SK-N-SH (cell line): ENCODE results near the gene RGS4. TPM values are rescaled to one million over a fixed set of nuclear protein-coding genes. Genes with fewer than 3 reads are reported as not detected.
A peak's percentile ranks its signal among the peaks of the same experiment; 100 is the strongest.

Source experiments
- CTCF ChIA-PET: fragments of 300-600, 350-600 bp; formaldehyde crosslinking; extraction: SDS; loops from one replicate; lab custom pipeline; 2021; lab: Yijun Ruan, JAX
- POLR2A ChIA-PET: fragments of 350-600 bp; sonication (Branson Sonifier 250); formaldehyde crosslinking; extraction: SDS; loops from one replicate; lab custom pipeline; 2020; ENCODE audit warnings: antibody characterized with exemption, inconsistent platforms; lab: Yijun Ruan, JAX
- DNase-seq: peaks from one replicate; pipeline ENCODE4 v3.0.0; 2012
- H2AFZ ChIP-seq: fragments of 200-600 bp; sonication (generic); 2 replicates; pipeline ENCODE4 v1.8.1; 2016; ENCODE audit warnings: antibody characterized with exemption, mild to moderate bottlenecking, low read depth
- H3F3A ChIP-seq: fragments of 200-600 bp; sonication (generic); replicated peaks from 2 replicates; pipeline ENCODE3; 2016; ENCODE audit warnings: antibody characterized with exemption, mild to moderate bottlenecking; ENCODE audit not compliant: insufficient read depth
- H3K27ac ChIP-seq, 2 experiments: fragments of 200-500 bp in 1 of 2; fragments of 200-600 bp in 1 of 2; sonication (Bioruptor generic) in 1 of 2; sonication (generic), shearing (Covaris generic) in 1 of 2; 2 replicates each; pipeline versions ENCODE4 v1.5.1 to v1.6.1; 2014 to 2016; ENCODE audit warnings: low read depth in 2 of 2, inconsistent platforms in 1 of 2, low read length in 1 of 2, mild to moderate bottlenecking in 1 of 2, mixed read lengths in 1 of 2
- H3K27me3 ChIP-seq: fragments of 200-600 bp; sonication (generic), shearing (Covaris generic); 2 replicates; pipeline ENCODE4 v1.6.1; 2016; ENCODE audit warnings: mixed run types; ENCODE audit not compliant: insufficient read depth
- H3K36me3 ChIP-seq, 2 experiments: fragments of 200-500 bp in 1 of 2; fragments of 200-600 bp in 1 of 2; sonication (Bioruptor generic) in 1 of 2; sonication (generic) in 1 of 2; replicated peaks in 1 of 2; 2 replicates each; pipeline versions ENCODE3 to v1.5.1; 2014 to 2016; ENCODE audit warnings: low read length in 1 of 2, mild to moderate bottlenecking in 1 of 2; ENCODE audit not compliant: insufficient read depth in 2 of 2, control insufficient read depth in 1 of 2
- H3K4me1 ChIP-seq, 2 experiments: fragments of 200-500 bp in 1 of 2; fragments of 200-600 bp in 1 of 2; sonication (Bioruptor generic) in 1 of 2; sonication (generic), shearing (Covaris generic) in 1 of 2; 2 replicates each; pipeline versions ENCODE4 v1.5.1 to v1.6.1; 2014 to 2016; ENCODE audit warnings: low read depth in 1 of 2, low read length in 1 of 2, mixed run types in 1 of 2; ENCODE audit not compliant: insufficient read depth in 2 of 2, control insufficient read depth in 1 of 2
- H3K4me2 ChIP-seq: fragments of 200-600 bp; sonication (generic), shearing (Covaris generic); 2 replicates; pipeline ENCODE4 v1.6.1; 2017; ENCODE audit warnings: mixed run types
- H3K4me3 ChIP-seq, 2 experiments: fragments of 200-500 bp in 1 of 2; fragments of 200-600 bp in 1 of 2; sonication (Bioruptor generic) in 1 of 2; sonication (generic), shearing (Covaris generic) in 1 of 2; 2 replicates each; pipeline versions ENCODE4 v1.5.1 to v1.8.1; 2014 to 2016; ENCODE audit warnings: low read depth in 2 of 2, inconsistent platforms in 1 of 2, low read length in 1 of 2, mild to moderate bottlenecking in 1 of 2, mixed read lengths in 1 of 2, moderate library complexity in 1 of 2
- H3K79me2 ChIP-seq: fragments of 200-600 bp; sonication (generic); 2 replicates; pipeline ENCODE4 v1.8.1; 2017; ENCODE audit warnings: mild to moderate bottlenecking; ENCODE audit not compliant: insufficient read depth
- H3K9ac ChIP-seq: fragments of 200-600 bp; sonication (generic); 2 replicates; pipeline ENCODE4 v1.6.1; 2017; ENCODE audit warnings: mixed run types
- H3K9me2 ChIP-seq: fragments of 200-600 bp; sonication (generic); 2 replicates; pipeline ENCODE4 v1.6.1; 2017; ENCODE audit warnings: mixed run types
- H3K9me3 ChIP-seq: fragments of 200-600 bp; sonication (generic); 2 replicates; pipeline ENCODE4 v1.6.1; 2017; ENCODE audit warnings: mixed run types, mild to moderate bottlenecking, moderate library complexity
- H4K20me1 ChIP-seq: fragments of 200-600 bp; sonication (generic); 2 replicates; pipeline ENCODE4 v1.6.1; 2017; ENCODE audit warnings: mild to moderate bottlenecking, mixed run types; ENCODE audit not compliant: insufficient read depth
- CHD2 ChIP-seq: fragments of 150-350 bp; IDR thresholded peaks from 2 replicates; pipeline ENCODE4 v1.6.1; 2018; ENCODE audit warnings: low read length; ENCODE audit not compliant: partially characterized antibody
- ELF1 ChIP-seq: IDR thresholded peaks from 2 replicates; pipeline ENCODE4 v1.4.0; 2012
- EZH2phosphoT487 ChIP-seq: fragments of 200-600 bp; sonication (generic); IDR thresholded peaks from 2 replicates; pipeline ENCODE4 v1.6.1; 2017; ENCODE audit warnings: low read depth, mixed run types, mild to moderate bottlenecking, antibody characterized with exemption, moderate library complexity, borderline replicate concordance
- JUND ChIP-seq: IDR thresholded peaks from 2 replicates; pipeline ENCODE4 v1.4.0; 2012
- MAX ChIP-seq: IDR thresholded peaks from 2 replicates; pipeline ENCODE4 v1.4.0; 2012; ENCODE audit warnings: low read depth
- NFIC ChIP-seq: IDR thresholded peaks from 2 replicates; pipeline ENCODE4 v1.4.0; 2012; ENCODE audit warnings: borderline replicate concordance
- NRF1 ChIP-seq: IDR thresholded peaks from 2 replicates; pipeline ENCODE4 v1.6.1; 2012; ENCODE audit warnings: low read depth, mild to moderate bottlenecking, low read length
- POLR2AphosphoS5 ChIP-seq: IDR thresholded peaks from 2 replicates; pipeline ENCODE4 v1.6.1; 2012; ENCODE audit warnings: low read depth, low read length
- RAD21 ChIP-seq: IDR thresholded peaks from 2 replicates; pipeline ENCODE4 v1.6.1; 2012; ENCODE audit warnings: mild to moderate bottlenecking, low read length
- SIN3A ChIP-seq: IDR thresholded peaks from 2 replicates; pipeline ENCODE4 v1.6.1; 2012; ENCODE audit warnings: low read depth, mild to moderate bottlenecking, low read length, moderate library complexity, borderline replicate concordance
- TAF1 ChIP-seq: IDR thresholded peaks from 2 replicates; pipeline ENCODE4 v1.6.1; 2012; ENCODE audit warnings: low read depth, mild to moderate bottlenecking, low read length, moderate library complexity, borderline replicate concordance
- TEAD4 ChIP-seq: IDR thresholded peaks from 2 replicates; pipeline ENCODE4 v1.4.0; 2012; ENCODE audit warnings: mild to moderate bottlenecking, borderline replicate concordance; ENCODE audit not compliant: insufficient read depth
- USF1 ChIP-seq: IDR thresholded peaks from 2 replicates; pipeline ENCODE4 v1.4.0; 2012; ENCODE audit warnings: low read depth, borderline replicate concordance
- WGBS: methylation state at CpG from one replicate; pipeline ENCODE4 v1.1.6; 2017; ENCODE audit warnings: low lambda C conversion rate; 5-methylcytosine and 5-hydroxymethylcytosine counted together
- polyA plus RNA-seq, 3 experiments: library from polyadenylated mRNA; depleted of rRNA; stranded (reverse); fragments of >200 nt; gene quantifications; 2 replicates each; pipeline ENCODE4 v1.2.3, GENCODE V29; 2012
- TF ChIP-seq, protein P1 (sequence below): fragments of 200-600 bp; sonication (generic); IDR thresholded peaks from 2 replicates; pipeline ENCODE4 v1.6.1; 2017; ENCODE audit warnings: antibody characterized with exemption, mild to moderate bottlenecking, moderate library complexity
- TF ChIP-seq, protein P2 (sequence below): IDR thresholded peaks from 2 replicates; pipeline ENCODE4 v1.4.0; 2012; ENCODE audit warnings: low read depth, borderline replicate concordance
- TF ChIP-seq, protein P3 (sequence below): IDR thresholded peaks from 2 replicates; pipeline ENCODE4 v1.6.1; 2012; ENCODE audit warnings: mild to moderate bottlenecking, low read depth, low read length, moderate library complexity

Gene RGS4
- polyA plus RNA-seq, 1 of the 3 experiments (the other 2 are of a cell fraction), result 124 TPM

DNA sequence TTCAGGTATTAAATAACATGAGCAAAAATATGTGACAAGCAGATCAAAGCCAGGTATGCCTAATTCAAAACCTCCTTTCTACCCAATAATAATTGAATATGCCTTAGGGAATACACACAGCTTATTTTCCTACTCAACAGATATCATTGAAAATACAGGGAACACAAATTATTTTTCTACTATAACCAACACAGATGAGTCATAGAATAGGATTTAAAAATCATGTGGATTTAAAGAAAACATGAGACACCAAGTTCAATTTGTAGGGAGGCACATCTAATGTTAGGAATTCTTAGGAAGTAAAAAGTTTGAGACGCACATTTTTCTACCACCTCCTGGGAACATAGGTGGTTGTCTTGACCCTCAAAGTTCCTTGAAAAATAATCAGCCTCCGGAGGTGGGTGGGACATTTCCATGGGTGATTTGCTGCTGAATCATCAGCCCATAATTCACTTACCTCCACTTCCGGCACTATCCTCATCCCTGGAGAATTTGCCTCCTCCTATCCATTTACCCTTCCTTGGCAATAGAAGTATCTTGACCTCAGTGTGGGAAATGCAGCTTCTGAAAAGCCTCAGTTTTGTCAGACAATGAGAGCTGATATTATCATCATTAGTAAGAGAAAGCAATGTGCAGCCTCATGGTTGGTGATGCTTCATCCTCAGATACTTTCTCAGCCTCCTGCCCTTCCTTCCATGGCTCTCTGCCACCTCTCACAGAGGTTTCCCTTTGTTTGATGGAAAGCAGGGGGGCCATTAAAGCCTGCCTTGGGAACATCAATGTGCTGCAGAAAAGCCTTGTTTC is 33.5 kb upstream of the RGS4 start (continued):
- TF ChIP-seq NFIC (peak; percentile 93), TEAD4 (peak; percentile 96), MAX (peak; percentile 74), RAD21 (no peak), CHD2 (no peak)
- TF ChIP-seq, protein P1, sequence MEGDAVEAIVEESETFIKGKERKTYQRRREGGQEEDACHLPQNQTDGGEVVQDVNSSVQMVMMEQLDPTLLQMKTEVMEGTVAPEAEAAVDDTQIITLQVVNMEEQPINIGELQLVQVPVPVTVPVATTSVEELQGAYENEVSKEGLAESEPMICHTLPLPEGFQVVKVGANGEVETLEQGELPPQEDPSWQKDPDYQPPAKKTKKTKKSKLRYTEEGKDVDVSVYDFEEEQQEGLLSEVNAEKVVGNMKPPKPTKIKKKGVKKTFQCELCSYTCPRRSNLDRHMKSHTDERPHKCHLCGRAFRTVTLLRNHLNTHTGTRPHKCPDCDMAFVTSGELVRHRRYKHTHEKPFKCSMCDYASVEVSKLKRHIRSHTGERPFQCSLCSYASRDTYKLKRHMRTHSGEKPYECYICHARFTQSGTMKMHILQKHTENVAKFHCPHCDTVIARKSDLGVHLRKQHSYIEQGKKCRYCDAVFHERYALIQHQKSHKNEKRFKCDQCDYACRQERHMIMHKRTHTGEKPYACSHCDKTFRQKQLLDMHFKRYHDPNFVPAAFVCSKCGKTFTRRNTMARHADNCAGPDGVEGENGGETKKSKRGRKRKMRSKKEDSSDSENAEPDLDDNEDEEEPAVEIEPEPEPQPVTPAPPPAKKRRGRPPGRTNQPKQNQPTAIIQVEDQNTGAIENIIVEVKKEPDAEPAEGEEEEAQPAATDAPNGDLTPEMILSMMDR, result no peak
- TF ChIP-seq, protein P2, sequence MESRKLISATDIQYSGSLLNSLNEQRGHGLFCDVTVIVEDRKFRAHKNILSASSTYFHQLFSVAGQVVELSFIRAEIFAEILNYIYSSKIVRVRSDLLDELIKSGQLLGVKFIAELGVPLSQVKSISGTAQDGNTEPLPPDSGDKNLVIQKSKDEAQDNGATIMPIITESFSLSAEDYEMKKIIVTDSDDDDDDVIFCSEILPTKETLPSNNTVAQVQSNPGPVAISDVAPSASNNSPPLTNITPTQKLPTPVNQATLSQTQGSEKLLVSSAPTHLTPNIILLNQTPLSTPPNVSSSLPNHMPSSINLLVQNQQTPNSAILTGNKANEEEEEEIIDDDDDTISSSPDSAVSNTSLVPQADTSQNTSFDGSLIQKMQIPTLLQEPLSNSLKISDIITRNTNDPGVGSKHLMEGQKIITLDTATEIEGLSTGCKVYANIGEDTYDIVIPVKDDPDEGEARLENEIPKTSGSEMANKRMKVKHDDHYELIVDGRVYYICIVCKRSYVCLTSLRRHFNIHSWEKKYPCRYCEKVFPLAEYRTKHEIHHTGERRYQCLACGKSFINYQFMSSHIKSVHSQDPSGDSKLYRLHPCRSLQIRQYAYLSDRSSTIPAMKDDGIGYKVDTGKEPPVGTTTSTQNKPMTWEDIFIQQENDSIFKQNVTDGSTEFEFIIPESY, result peak; percentile 64; the same call in 1 of the 2 replicates

- 30% methylated on average over 1 of the region's 1 CpG for WGBS
- no peak for TF ChIP-seq SIN3A
- no peak for TF ChIP-seq POLR2AphosphoS5
- no peak for TF ChIP-seq ELF1
- TF ChIP-seq, protein P3, sequence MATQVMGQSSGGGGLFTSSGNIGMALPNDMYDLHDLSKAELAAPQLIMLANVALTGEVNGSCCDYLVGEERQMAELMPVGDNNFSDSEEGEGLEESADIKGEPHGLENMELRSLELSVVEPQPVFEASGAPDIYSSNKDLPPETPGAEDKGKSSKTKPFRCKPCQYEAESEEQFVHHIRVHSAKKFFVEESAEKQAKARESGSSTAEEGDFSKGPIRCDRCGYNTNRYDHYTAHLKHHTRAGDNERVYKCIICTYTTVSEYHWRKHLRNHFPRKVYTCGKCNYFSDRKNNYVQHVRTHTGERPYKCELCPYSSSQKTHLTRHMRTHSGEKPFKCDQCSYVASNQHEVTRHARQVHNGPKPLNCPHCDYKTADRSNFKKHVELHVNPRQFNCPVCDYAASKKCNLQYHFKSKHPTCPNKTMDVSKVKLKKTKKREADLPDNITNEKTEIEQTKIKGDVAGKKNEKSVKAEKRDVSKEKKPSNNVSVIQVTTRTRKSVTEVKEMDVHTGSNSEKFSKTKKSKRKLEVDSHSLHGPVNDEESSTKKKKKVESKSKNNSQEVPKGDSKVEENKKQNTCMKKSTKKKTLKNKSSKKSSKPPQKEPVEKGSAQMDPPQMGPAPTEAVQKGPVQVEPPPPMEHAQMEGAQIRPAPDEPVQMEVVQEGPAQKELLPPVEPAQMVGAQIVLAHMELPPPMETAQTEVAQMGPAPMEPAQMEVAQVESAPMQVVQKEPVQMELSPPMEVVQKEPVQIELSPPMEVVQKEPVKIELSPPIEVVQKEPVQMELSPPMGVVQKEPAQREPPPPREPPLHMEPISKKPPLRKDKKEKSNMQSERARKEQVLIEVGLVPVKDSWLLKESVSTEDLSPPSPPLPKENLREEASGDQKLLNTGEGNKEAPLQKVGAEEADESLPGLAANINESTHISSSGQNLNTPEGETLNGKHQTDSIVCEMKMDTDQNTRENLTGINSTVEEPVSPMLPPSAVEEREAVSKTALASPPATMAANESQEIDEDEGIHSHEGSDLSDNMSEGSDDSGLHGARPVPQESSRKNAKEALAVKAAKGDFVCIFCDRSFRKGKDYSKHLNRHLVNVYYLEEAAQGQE, result no peak
- no peak for TF ChIP-seq USF1
- TF ChIP-seq CHD2, result no peak
- TF ChIP-seq NRF1, result no peak
- TF ChIP-seq JUND, result no peak
- TF ChIP-seq, protein P1, result no peak
- no peak for TF ChIP-seq TAF1
- no peak for TF ChIP-seq EZH2phosphoT487
Observed at GRCh38 chr1:163036671-163037070, 32.5 kb upstream of the RGS4 start.

More at GRCh38 chr1:163036671-163037070, 32.5 kb upstream of the RGS4 start:
- Histone ChIP-seq H3K9me3 (no peaks in the 10 kb centered on the region), H3K9ac (peak overlapping the region; percentile 80), H3K27me3 (no peaks in the 10 kb centered on the region), H3K4me2 (peak overlapping the region; percentile 60), H3K36me3 (no peaks in the 10 kb centered on the region), H3F3A (peaks cover 38% of the 10 kb centered on the region), H3K4me1 (peaks cover 13 to 31% of the 10 kb centered on the region in 2 experiments; a peak in 3 of 4 replicates), H4K20me1 (no peaks in the 10 kb centered on the region), H3K4me3 (no peak overlapping the region), H2AFZ (0 out of 2 replicates have a peak overlapping the region, but pooled peaks have one; percentile 1), H3K9me2 (no peaks in the 10 kb centered on the region), H3K27ac (peak overlapping the region; percentile 86 to 100), H3K79me2 (no peaks in the 10 kb centered on the region)
- no peak for DNase-seq
- CTCF ChIA-PET, result no interaction called here
- POLR2A ChIA-PET, result no interaction called here
